K562 treated with DMSO at 1 percent for 48 hours (cell line): Measurements from ENCODE around the gene HSD11B2. TPM values are rescaled to one million over a fixed set of nuclear protein-coding genes. Genes with fewer than 3 reads are reported as not detected.

Source experiments
- total RNA-seq: library from RNA; unstranded; fragments of 300-600 nt; gene quantifications from 2 replicates; pipeline ENCODE4 v1.2.3, GENCODE V29; 2022; ENCODE audit warnings: low replicate concordance; ENCODE audit errors: extremely low read depth

HSD11B2 gene
- not detected in 2 replicates for total RNA-seq

DNA sequence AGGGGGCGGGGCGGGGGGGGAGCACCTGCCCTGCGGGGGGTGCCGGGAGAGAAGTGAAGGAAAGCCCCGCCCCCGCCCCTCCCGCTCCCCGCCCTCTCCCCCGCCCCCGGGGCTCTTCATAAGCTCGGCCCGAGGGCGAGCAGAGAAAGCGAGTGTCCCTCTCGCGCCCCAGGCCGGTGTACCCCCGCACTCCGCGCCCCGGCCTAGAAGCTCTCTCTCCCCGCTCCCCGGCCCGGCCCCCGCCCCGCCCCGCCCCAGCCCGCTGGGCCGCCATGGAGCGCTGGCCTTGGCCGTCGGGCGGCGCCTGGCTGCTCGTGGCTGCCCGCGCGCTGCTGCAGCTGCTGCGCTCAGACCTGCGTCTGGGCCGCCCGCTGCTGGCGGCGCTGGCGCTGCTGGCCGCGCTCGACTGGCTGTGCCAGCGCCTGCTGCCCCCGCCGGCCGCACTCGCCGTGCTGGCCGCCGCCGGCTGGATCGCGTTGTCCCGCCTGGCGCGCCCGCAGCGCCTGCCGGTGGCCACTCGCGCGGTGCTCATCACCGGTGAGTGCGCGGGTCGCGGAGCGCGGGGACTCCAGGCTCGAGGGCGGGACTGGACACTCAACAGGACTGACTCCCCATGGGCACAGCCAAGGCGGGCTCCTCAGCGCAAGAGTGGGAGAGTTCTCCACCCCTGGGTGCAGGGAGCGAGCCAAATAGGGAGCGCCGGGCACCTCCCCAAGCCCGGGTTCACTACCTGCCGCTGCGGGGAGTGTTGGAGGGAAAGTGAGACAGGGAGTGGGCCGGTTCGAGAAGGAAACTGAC is at the start of gene HSD11B2:
Gene HSD11B2 (plus strand): TSS at position 145 of the 798 bp plus-strand sequence. CDS start 128 bp downstream, at position 273.

DNA sequence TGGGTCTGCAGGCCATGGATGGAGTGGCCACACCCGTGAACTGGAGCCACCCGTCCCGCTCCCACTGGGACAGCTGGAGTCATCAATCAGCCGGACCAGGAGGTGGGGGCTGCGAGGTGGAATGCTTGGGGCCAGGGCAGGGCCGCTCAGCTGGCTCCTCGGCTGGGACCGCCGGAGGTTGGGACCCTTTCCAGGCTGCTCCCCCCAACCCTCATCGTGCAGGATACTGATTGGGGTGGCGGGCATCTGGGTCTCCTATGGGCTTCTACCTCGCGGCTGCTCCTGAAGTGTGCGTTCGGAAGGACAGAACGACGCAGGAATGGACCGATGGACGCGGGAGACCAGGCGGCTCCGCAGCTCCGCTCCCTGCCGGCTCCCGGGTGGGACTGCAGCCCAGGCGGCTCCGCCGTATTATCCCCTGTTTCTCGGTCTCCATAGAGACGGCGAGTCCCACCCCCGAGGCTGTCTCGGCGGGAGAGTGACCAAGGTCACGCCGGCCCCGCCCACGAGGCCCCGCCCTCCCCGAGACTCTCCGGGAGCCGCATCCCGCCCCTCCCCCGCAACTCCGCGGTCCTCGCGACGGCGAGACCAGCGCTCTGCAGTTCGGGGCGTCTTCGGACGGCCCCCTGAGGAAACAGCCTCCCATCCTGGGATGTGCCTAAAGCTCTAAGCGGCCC is 37.7 kb upstream of the HSD11B2 start, which contains the start of gene TPPP3:
Gene TPPP3 (minus strand): TSS at position 388 of the 677 bp plus-strand sequence. CDS start 2,387 bp downstream, outside the sequence.

DNA sequence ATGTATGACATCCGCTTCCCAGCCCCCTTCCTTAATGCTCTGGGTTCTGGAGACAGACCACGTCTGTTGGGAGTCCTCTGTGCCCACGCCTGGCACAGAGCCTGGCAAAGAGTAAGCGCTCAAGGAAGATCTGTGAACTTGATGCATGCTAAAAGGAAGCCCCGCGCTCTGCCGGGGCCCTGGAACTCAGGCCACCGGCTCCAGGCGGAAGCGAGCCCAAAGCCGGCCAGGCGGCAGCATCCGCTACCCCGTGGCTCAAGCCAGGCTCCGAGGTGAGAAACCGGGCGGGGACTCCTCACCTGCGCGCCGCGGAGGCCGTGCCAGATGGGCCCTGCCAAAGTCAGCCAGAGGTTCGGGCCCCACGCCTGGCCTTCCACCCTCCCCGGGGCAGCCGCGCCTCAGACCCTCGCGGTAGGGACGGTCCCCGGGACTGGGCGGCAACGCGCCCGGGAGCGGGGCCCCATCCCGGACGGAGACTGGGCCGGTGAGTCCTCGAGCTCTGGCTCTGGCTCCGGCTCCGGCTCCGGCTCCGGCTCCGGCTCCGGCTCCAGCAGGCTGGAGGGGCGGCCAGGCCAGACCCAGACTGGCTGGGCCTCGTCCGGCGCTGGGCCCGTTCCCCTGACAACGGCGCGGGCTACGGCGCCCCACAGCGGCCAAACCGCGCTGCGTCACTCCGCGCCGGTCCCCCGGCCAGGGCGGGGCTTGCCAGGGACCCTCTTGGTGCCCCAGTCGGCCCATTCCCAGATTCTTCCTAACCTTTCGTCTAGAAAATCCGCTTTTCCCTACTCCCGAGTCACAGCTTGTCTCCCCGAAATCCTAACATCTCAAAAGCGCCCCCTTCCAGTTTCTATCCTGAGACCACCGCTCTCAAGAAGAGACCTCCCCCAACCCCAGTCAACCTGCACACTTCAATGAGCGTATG is 14.8 kb upstream of the HSD11B2 start, which contains the start of gene ZDHHC1:
Gene ZDHHC1 (minus strand): TSS at position 606 of the 922 bp plus-strand sequence. CDS start 8,702 bp downstream, outside the sequence.

DNA sequence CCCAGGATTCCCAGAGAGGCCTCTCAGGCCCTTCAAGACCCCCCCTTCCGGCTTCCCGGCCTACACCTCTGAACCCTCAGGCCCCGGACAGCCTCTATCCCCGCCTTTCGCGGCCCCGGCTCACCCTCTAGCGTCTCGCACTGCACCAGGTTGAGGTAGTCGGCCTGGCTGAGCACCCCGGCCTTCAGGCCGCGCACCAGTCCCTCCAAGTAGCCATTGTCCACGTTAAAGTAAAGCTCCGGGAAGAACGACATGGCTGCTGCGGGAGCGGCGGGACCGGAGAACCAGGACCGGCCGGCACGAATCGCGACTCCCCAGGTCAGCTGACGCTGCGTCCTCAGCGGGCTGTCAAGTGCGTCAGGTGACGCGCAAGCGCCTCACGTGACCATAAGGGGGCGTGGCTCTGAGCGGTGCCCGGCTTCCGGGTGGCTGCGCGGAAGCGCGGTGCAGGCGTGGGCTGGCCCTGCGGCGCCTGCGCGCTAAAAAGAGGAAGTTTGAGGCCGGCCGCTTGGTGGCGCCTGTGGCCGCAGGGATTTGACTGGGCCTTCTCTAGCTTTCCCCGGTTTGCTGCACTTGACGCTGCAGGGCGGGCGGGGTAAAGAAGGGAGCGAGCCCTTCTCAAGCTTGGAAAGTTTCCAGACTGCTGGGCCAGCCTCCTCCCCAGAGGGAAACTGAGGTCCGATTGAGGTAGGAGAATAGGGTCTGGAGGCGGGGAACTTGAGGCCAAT is 50.1 kb downstream of the HSD11B2 start, which contains the start of gene ATP6V0D1:
Gene ATP6V0D1 (minus strand): TSS at position 325 of the 728 bp plus-strand sequence. CDS start 71 bp downstream, at position 254.

DNA sequence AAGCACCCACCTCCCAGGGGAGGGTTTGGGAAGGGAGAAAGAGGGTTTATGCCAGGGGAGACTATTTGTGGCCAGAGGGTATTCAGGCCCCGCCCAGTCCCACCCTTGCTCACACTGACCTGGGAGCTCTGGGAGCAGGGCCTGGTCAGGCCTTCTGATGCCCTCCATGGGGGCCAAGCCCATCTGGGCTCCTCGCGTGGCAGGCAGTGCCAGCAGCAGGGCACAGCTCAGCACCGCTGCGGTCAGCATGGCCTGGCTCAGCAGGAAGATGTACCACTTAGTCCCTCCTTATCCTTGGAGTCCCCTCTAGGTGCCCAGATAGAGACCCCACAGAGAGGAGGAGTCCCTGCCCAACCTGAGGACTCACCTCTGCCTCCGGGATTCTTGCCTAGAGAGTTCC is 52.2 kb downstream of the HSD11B2 start, which contains the start of gene AGRP:
Gene AGRP (minus strand): TSS at position 398 of the 400 bp plus-strand sequence. CDS start 149 bp downstream, at position 249.

Other genes starting within 250 kb of the HSD11B2 start
- not detected in 2 replicates for gene MATCAP1, start 247.2 kb upstream of the HSD11B2 start, total RNA-seq
- gene EXOC3L1, start 241.0 kb upstream of the HSD11B2 start, total RNA-seq = not detected in 2 replicates
- not detected in 2 replicates for gene E2F4, start 239.0 kb upstream of the HSD11B2 start, total RNA-seq
- gene ELMO3, start 232.0 kb upstream of the HSD11B2 start, total RNA-seq = not detected in 2 replicates
- not detected in 2 replicates for gene TMEM208, start 204.0 kb upstream of the HSD11B2 start, total RNA-seq
- gene FHOD1, start 183.6 kb upstream of the HSD11B2 start, total RNA-seq = not detected in 2 replicates
- not detected in 2 replicates for gene SLC9A5, start 182.1 kb upstream of the HSD11B2 start, total RNA-seq
- gene PLEKHG4, start 151.6 kb upstream of the HSD11B2 start, total RNA-seq = not detected in 2 replicates
- gene KCTD19, start 104.4 kb upstream of the HSD11B2 start, total RNA-seq = not detected in 2 replicates
- not detected in 2 replicates for gene LRRC36, start 104.3 kb upstream of the HSD11B2 start, total RNA-seq
- not detected in 2 replicates for gene TPPP3, start 37.6 kb upstream of the HSD11B2 start, total RNA-seq
- not detected in 2 replicates for gene ZDHHC1, start 14.6 kb upstream of the HSD11B2 start, total RNA-seq
- gene ATP6V0D1, start 50.0 kb downstream of the HSD11B2 start, total RNA-seq = not detected in 2 replicates
- not detected in 2 replicates for gene AGRP, start 52.4 kb downstream of the HSD11B2 start, total RNA-seq
- gene RIPOR1, start 97.7 kb downstream of the HSD11B2 start, total RNA-seq = not detected in 2 replicates
- gene CTCF, start 131.4 kb downstream of the HSD11B2 start, total RNA-seq = not detected in 2 replicates
- not detected in 2 replicates for gene CARMIL2, start 214.0 kb downstream of the HSD11B2 start, total RNA-seq
- not detected in 2 replicates for gene ACD, start 229.1 kb downstream of the HSD11B2 start, total RNA-seq
- not detected in 2 replicates for gene PARD6A, start 229.8 kb downstream of the HSD11B2 start, total RNA-seq
- not detected in 2 replicates for gene ENKD1, start 235.6 kb downstream of the HSD11B2 start, total RNA-seq
- gene C16orf86, start 235.7 kb downstream of the HSD11B2 start, total RNA-seq = not detected in 2 replicates